HG03575 (cell line): ENCODE measurements around the gene TFDP2.
"Not testable (repeated sequence)": the region's sequence is repeated elsewhere in the genome, so short reads cannot be mapped to it uniquely, and the experiment has no call there.

Source experiments
- ATAC-seq: cut with Tn5 transposase; IDR thresholded peaks from one replicate; pipeline ENCODE4 v1.9.1; 2021; ENCODE audit not compliant: unreplicated experiment, insufficient number of reproducible peaks, low FRiP score; ENCODE audit errors: extremely low read depth

Gene TFDP2

GRCh38 chr3:141945726-141946485 is 203.4 kb downstream of the TFDP2 start:
- ATAC-seq: no peak

GRCh38 chr3:141942006-141942405 is 207.3 kb downstream of the TFDP2 start:
- no peak for ATAC-seq

DNA sequence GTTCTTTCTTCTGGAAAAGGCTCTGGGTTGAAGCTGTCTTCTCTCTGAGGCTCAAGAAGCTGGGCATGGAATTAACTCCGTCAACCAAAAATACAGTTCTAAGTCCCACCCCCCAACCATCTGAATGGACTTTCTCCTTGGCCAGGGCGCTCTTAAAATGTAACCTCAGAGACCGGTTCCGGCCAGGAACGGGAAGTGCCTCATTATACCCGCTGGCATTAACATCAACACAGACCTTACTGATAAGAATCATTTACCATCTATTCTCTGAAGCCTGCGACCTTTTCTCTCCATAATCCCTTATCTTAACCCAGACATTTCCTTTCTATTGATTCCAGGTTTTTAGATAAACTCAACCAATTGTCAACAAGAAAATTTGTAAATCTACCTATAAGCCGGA is 208.3 kb downstream of the TFDP2 start:
- ATAC-seq: no peak

DNA sequence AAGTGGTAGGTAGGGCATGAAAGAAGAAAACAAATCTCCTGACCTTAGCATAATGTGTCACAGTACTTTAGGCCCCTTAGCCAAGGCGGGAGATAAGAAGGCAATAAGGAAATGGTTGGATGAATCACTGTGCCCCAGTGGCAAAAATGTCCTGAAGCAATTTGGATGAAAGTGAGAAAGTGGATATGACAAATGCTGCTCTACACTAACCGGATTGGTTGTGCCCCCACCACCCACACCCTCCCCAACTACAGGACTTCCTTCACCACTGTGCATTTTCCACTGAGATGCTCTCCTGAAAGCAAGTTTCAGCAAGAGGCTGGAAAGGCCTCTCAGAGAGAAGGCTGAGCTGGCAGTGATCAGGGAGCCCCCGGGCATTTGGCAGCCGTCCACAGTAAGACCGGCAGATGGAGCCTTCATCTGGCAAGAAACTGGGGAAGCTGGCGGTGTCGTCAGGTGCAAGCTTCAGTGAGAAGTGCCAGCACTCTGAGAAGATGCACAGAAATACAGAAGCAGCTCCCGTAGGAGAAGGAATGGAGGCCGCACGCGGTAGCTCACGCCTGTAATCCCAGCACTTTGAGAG is 209.1 kb downstream of the TFDP2 start:
- no peak for ATAC-seq

GRCh38 chr3:141939759-141940158 is 209.6 kb downstream of the TFDP2 start:
- no peak for ATAC-seq

GRCh38 chr3:141938011-141938500 is 211.3 kb downstream of the TFDP2 start:
- no peak for ATAC-seq

- no peak for ATAC-seq
Observed at GRCh38 chr3:141934354-141934753, 215.0 kb downstream of the TFDP2 start.

DNA sequence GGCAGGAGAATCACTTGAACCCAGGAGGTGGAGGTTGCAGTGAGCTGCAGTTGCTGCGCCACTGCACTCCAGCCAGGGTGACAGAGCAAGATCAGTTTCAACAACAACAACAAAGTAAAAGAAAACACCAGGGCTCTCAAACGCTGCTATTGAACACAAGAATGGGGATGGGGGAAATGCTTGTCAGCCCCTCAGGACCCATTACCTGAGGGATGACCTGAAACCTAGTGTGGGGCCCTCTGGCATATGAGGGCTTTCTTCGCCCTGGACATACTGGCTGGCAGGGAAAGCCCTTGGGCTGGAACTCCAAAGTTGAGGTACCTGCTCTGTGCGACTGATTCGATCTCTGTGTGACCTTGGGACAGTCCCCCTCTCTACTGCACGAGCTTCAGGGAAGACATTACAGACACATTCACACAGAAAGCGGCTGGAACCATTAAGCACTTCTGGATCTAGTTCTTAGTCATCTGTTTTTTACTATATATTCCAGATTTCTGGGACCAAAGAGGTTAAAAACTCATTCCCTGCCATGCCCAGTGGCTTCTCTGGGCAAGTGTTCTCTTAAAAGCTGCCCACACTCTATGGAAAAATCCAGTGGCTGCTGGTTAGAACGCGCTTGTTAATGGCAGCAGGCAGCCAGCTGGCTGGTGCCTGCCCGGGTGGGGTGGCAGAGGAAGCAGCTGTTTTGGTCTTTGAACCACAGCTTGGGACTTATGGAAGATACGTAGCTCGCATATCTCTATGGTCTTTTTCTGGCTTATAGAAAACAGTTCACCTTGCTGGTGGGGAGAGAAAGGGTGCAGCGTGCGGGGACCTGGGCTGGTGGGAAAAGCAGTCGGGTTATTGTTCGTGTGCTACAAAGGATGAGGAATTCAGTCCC is 215.7 kb downstream of the TFDP2 start:
- ATAC-seq: no peak

- ATAC-seq: no peak
Observed at GRCh38 chr3:141930801-141931200, 218.5 kb downstream of the TFDP2 start.

GRCh38 chr3:141929341-141929995 is 219.9 kb downstream of the TFDP2 start:
- ATAC-seq: no peak

DNA sequence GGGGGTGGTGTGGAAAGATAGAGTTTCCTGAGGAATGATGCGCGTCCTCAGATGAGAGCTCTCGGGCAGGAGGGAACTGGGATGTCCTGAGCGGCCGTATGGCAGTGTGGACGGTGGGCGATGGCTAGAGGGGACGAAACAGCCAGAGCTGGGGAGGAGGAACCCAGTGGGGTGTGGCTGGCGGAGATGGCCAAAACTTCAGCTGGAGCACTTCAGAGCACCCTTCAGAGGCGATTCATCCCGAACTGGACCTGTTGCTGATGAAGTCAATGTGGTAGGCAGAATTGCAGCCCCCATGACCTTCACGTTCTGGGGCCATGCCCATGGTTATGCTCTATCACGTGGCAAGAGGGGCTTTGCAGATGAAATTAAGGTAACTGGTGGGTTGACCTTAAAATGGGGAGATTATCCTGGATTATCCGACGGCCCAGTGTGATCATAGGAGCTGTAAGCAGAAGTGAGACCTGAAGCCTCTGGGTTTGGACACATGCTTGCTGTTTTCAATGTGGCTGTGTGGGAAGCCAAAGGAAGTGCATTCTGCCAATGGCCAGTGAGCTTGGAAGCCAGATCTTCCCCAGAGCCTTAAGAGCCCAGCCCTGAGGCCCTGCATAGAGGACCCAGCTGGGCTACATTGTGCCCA is 220.6 kb downstream of the TFDP2 start:
- ATAC-seq: no peak

DNA sequence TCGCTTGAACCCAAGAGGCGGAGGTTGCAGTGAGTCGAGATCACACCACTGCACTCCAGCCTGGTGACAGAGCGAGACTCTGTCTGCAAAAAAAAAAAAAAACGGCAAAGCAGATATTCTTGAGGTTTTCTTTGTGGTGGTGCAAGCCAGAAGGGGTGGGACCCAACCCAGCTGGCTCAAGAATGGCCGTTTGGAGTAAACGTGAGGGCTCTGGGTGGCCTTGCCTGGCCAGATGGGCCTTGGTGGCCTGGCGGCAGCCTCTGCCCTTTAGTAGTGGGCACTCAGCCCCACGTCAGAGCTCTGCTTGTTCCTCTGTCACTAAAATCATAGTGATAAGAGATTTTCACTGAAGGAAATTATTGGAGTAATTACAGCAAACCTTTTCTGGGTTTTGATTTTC is 222.4 kb downstream of the TFDP2 start:
- ATAC-seq: no peak

- not testable (repeated sequence) for ATAC-seq
Observed at GRCh38 chr3:141925677-141926076, 223.7 kb downstream of the TFDP2 start.

GRCh38 chr3:141921316-141921715 is 228.0 kb downstream of the TFDP2 start:
- no peak for ATAC-seq

DNA sequence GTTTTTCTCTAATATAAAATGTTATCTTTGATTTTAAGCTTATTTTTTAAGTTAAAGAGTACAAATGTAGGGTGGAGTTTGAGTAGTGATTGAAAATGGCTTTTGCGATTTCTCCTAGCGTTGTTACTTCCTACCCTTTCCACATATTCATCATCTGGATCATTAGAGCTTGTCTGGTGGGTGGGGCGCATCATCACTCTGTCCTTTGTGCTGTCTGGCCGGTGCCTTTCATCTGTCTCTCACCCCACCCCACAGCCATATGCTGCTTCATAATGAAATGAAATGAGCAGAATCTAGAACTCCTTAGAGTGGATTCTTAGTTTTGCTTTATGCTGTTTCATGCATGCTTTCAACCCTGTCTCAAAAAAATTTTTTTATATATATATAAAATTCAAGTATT is 228.6 kb downstream of the TFDP2 start:
- no peak for ATAC-seq

DNA sequence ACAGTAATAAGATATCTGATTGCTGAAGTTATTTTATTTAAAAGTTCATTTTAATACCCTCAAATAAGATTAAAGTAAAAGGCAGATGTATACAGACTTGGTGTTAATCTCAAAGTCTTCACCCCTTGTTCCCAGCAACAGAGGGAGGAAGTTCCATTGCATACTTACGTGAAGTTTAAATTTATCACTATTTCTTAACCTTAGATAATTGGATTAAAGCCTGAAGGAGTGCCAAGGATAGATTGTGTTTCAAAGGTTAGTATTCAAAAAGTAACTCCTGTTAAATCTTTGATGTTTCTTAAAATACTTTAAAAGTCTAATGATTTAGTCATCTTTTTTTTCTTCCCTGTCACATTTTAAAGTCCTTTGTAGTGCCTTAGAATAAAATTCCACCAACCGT is 233.6 kb downstream of the TFDP2 start:
- ATAC-seq: no peak

DNA sequence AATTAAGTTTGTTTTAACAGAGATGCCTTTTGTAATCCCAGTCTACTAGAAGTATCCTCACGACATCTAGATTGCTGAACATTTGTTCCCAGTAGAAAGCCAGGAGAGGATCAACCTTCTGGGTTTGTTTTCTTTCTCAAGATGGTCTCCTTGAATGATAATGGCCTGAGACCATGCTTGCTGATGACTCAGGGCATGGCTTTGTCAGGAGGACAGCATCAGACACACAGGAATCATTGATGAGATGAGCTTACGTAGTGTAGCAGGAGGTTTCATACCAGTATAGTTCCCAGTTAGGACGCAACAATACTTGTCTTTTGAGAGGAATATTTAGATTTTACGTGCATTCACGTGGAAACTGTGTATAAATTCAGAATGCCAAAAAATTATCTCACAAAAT is 234.3 kb downstream of the TFDP2 start:
- ATAC-seq: no peak

DNA sequence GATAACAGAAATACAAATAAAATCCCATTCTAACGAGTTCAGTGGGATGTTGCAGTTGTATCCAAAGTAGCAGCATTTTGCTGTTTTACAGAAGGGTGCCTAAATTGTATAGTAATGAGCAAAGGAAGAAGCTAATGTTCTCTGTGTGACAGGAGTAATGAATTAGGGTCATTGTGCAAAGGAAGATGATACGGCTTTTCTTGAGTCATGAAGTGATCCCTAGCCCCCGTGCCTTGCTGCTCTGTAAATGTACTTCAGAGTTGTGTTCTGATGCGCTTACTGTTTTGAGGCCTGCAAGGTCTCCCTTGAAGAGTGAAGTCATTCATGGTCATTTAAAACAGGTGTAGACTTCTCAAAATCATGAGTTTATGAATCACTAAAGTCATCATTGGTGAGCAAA is 235.0 kb downstream of the TFDP2 start:
- ATAC-seq: no peak
